IPS DF 4.7 (cell line): Measurements from ENCODE around the gene DKK3.

Experiments used
- DNase-seq: peaks from one replicate; pipeline ENCODE4 v3.0.0-alpha.2; 2013; ENCODE audit warnings: low spot score; ENCODE audit errors: extremely low read depth

Gene DKK3

GRCh38 chr11:12031856-12032544 lies 23.6 kb upstream of the DKK3 start:
- no peak for DNase-seq

- DNase-seq = no peak
Observed at GRCh38 chr11:12029738-12030363, 21.4 kb upstream of the DKK3 start.

- no peak for DNase-seq
Observed at GRCh38 chr11:12029119-12029518, 20.7 kb upstream of the DKK3 start.

DNA sequence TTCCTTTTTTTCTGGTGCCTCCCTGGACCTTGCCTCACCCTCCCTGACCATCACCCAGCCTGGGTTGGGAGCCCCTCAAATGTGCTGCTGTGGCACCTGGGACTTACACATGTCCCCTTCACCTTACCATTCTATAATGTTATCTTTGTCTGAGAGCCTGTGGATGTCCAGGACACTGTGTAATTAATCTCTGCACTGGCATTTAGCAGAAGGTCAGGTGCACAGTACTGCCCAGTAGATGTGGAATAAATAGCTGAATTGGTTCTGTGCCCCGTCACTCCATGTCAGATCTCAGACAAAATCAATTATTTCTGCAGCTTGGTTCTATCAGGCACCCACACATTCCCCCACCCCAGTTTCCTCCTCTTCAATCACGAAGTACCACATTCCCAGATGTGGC lies 19.9 kb upstream of the DKK3 start:
- no peak for DNase-seq

DNA sequence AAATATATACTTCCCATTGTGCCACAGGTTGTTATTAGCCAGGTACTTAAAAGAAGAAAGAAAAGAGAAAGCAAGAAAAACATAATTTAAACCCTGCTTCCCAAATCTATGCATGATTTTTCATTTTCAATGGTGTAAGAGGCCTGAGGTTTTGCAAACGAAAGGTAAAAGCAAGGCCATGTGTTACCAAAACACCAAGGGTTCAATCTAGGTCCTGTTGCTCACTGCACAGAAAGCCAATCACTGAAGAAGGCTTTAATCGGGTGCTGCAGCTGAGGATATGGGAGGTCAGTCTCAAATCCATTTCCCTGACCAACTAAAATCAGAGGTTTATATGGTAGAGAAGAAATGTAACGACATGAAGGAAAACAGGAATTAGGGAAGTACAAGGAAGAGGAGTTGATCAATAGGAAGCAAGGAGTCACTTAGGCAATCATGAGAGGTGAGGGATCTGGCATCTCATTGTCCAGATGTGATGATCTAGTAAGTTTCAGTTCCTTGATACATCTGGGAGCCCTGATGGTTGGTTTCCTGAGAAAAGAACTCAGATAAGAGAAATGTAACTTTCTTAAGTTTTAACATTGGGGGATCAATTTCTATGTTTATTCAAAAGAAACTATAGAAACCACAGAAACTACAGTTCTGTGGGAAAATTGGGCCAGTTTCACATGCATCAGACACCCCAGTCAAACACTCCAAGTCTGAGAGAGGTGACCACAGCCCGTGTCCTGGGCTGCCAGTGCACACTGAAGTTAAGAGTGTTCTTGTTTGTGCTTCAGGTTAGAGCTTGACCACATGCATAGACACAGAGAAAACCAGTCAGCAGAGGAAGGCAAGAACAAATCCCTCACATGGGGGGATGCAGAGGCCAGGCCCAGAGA lies 18.1 kb upstream of the DKK3 start:
- DNase-seq = no peak

DNA sequence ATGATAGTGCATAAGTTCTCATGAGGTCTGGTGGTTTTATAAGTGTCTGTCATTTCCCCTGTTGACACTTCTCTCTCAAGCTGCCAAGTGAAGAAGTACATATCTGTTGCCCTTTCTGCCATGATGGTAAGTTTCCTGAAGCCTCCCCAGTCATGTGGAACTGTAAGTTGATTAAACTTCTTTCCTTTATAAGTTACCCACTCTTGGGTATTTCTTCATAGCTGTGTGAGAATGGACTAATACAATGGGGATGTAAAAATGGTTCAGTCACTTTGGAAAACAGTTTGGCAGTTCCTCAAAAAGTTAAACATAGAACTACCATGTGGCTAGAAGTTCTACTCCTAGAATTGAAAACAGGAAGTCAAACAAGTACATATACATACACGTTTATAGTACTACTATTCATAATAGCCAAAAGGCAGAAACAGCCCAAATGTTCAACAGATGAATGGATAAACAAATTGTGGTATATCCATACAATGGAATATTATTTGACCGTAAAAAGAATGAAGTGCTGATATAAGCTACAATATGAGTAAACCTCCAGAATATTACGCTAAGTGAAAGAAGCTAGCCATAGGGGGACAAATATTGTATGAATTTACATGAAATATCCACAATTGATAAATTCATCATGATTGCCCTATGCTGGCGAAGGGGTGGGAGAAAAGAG lies 16.0 kb upstream of the DKK3 start:
- DNase-seq = no peak

DNA sequence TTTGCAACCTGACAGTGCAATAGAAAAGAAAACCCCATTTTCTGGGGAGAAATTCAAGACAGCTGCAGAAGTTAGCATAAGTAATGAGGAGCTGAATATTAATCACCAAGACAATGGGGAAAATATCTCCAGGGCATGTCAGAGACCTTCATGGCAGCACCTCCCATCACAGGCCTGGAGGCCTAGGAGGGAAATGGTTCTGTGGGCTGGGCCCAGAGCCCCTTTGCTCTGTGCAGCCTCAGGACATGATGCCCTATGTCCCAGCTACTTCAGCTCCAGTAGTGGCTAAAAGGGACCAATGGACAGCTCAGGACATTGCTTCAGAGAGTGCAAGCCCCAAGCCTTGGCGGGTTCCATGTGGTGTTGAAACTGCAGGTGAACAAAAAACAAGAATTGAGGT lies 14.6 kb upstream of the DKK3 start:
- no peak for DNase-seq

- no peak for DNase-seq
Observed at GRCh38 chr11:12020546-12020945, 12.1 kb upstream of the DKK3 start.

GRCh38 chr11:12019866-12020416 lies 11.5 kb upstream of the DKK3 start:
- no peak for DNase-seq

- no peak for DNase-seq
Observed at GRCh38 chr11:12019337-12019736, 10.9 kb upstream of the DKK3 start.

GRCh38 chr11:12017865-12018453 lies 9.5 kb upstream of the DKK3 start:
- DNase-seq = no peak

DNA sequence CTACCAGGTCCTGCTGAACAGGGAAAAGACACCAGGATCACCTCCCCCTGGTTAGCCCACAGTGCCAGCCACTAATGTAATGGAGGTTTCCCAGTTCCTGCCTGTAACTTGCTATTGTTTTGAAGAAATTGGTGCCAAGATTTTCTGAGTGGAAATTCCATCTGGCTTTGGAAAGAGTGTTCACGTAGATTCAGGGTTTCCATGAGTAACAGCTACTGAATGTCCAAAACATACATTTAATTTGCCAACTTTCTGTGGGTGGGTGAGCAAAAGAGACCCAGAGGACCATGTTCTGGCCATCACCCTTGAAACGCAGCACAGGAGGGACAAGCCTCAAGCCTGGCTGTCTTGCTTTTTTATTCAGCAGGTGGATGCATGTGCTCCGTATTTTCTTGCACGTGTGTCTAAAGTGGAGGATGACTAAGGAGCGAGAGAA lies 8.8 kb upstream of the DKK3 start:
- DNase-seq = no peak

DNA sequence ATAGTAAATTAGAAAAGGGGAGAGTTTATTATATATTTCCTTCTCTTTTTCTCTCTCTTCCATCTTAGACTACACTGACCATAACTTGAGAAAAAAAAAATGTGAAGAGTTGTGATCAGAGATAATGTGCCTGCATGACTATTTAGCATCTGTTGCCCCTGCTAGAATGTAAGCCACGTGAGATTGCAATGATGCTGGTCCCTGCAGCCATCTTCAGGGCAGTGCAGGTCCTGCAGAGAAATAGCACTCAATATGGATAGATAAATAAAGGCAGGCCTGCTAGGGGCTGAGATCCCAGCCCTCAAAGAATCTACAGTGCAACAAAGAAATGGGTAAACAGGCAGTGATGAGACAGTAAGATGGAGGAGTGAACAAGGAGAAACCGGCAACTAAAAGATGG lies 7.8 kb upstream of the DKK3 start:
- DNase-seq = no peak

DNA sequence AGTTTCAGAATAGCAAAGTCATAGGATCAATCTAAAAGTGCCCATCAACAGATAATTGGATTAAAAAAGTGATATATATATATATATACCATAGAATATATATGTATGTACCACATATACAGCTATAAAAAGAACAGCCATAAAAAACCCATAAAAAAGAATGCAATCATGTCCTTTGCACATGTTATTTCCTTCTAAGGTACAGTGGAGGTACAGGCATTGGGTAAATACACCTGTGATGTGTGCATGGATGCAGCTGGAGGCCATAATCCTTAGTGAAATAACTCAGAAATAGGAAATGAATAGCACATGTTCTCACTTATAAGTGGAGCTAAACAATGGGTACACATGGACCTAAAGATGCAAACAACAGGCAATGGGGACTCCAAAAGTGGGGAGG lies 7.1 kb upstream of the DKK3 start:
- DNase-seq = no peak

DNA sequence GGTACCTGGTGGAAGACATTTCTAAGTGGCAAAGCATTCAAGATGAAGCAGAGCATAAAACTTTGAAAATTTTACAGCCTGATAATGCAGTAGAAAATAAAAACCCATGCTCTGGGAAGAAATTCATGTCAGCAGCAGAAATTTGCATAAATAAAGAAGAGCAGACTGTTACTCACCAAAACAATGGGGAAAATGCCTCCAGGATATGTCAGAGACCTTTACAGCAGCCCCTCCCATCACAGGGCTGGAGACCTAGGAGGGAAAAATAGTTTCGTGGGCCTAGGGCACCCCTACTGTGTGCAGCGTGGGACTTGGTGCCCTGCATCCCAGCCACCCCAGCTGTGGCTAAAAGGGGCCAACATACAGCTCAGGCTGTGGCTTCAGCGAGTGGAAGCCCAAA lies 5.4 kb upstream of the DKK3 start:
- DNase-seq = no peak

DNA sequence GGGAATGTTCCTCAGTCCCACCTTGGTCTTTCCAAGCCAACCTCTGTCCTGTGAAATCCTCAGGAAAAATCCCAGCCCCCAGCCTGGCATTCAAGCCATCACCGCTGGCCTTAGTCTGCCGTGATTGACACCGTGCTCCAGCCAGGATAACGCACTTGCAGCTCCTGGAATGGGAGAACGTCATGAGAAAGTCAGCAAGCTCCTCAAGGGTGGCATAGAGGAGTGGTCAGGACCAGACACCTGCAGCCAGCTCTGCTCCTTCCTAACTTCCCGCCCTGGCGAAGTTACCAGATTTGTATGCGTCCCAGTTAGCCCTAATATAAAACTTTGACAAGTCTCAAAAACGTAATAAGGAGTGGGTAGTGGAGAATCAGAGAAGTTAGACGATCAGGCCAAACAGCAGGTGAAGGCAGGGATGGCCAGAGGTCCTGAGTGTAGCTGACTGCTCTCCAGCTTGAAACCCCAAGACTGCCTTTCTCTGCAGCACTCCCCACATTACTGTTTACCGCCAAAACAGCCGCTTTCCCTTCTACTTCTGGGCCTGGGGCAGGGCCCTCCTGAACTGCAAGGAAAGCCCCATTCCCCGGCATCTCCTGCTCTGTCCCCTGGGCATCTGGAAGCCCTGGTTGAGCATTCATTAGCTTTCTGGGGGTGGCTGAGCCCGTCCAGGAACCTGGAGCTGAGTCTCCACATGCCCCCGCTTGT lies 1.3 kb upstream of the DKK3 start:
- no peak for DNase-seq

GRCh38 chr11:12008790-12009616 lies 577 bp upstream of the DKK3 start:
- DNase-seq = no peak

- DNase-seq = no peak
Observed at GRCh38 chr11:12007230-12007593, 1.2 kb downstream of the DKK3 start.

- DNase-seq = no peak
Observed at GRCh38 chr11:12006552-12007229, 1.7 kb downstream of the DKK3 start.
